GM20431 (cell line): ENCODE measurements around the gene RBBP8NL.

Experiments
- in situ Hi-C: fragments of 300-500 bp; cut with MseI, MboI; formaldehyde crosslinking; loops from one replicate; pipeline ENCODE4 v1.15.0; 2020; ENCODE audit warnings: low sequenced_read_pairs; ENCODE audit not compliant: unreplicated experiment

The RBBP8NL gene

GRCh38 chr20:62410746-62411478 lies 16.4 kb downstream of the RBBP8NL start:
- in situ Hi-C loops = no loop called here

- in situ Hi-C loops = no loop called here
Measured at GRCh38 chr20:62409931-62410745, 17.2 kb downstream of the RBBP8NL start.

- in situ Hi-C loops = no loop called here
Measured at GRCh38 chr20:62409086-62409853, 18.1 kb downstream of the RBBP8NL start.

DNA sequence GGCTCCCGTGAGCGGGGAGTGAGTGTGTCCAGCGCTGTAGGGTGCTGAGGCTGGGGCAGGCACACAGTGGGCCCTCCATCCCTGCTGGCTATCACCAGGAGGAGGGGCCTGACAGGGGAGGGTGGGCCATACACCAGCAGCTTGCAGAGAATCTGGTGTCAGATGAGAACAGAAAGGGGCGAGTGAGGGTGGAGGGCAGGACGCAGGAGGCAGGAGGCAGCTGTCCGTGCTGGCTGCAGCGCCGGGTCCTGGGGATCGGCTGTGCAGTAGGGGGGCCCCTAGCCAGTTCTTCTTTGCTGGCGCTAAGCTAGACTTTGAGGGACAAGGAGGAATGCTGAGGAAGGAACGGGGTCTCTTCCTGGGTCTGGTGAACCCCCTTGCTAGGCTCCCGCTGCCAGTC lies 18.7 kb downstream of the RBBP8NL start:
- in situ Hi-C loops = no loop called here

DNA sequence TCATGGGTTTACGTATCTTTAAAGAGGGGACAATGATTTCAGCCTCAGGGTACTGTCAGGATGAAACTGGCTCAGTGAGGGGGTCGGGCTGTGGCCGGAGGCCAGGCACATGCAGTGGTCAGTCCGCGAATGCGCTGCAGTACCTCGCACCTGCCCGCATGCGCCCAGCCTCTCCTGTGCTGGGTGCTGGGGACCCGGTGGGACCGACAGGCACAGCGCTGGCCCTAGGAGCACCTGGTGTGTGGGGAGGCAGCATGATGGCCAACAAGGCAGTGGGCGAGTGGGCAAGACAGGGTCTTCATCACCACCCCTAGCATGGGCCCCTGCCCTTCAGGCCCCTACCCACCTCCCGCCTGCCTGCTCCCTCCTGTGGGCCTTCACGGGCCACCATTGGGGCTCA lies 19.3 kb downstream of the RBBP8NL start:
- in situ Hi-C loops = no loop called here

- in situ Hi-C loops = no loop called here
Measured at GRCh38 chr20:62407221-62407992, 19.9 kb downstream of the RBBP8NL start, which contains the start of gene CABLES2. Gene CABLES2, minus strand, starts transcription at chr20:62407285. Its CDS starts 9 bp downstream, at chr20:62407276.

- in situ Hi-C loops = no loop called here
Measured at GRCh38 chr20:62406635-62407176, 20.6 kb downstream of the RBBP8NL start.

DNA sequence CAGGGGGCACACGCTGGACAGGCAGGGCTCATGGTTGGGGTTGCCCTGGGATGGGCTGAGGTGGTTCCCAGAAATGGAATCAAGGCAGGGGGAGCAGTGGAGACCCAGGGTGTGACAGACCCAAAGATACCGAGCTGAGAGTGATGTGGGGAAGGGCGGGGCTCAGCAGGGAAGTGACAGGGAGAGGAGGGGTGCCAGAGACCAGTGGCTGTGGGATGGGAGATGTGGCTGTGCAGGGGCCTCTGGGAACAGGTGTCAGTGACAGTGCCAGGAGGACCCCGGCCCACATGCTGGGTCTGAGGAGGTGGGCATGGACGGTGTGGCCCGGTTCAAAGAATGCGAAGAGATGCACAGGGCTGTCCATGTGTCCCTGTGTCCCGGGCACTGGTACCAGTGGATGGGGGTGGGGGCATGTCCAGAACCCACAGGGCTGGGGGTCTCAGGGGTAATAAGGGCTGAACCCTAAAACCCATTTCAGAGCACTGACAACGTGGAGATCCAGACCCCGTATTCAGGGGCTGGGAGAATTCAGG lies 21.3 kb downstream of the RBBP8NL start:
- in situ Hi-C loops = no loop called here

DNA sequence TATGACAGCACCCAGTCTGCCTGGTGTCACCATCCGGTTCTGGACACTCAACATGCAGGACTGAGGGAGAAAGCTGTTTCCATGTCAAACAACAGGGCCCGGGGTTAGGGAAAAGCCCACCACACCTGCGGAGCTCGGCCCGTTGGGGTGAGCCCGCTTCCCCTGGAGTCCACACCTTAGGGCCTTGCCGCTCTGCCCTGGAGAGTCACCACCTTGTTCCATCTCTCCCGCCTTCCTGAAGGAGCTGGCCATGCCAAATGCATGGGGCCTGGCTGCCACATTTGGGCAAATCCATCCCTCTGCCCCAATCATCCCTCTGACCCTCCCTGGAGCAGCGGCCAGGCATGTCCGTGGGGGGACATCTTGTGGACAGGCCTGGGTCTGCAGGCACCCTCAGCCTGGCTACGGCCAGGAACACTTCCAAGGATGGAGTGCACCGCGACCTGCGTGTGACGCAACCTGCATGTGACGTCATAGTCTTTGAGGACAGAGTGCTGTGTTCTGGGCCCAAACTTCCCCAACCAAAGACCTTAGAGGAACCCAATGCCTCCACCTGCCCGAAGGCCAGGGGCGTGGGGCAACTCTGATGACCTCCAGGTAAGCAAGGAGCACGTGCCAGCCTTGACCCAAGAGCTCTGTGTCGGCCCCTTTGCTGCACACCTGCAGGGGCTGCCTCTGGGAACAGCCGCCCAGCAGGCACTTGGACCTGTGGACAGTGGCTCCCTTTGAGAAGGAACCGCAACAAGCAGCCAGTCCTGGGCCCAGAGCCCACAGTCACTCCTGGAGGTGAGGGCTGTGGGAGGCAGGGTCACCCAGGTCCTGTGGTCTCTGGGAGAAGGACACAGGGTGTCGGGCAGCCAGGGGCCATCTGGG lies 22.0 kb downstream of the RBBP8NL start:
- in situ Hi-C loops = no loop called here

GRCh38 chr20:62404761-62405107 lies 22.6 kb downstream of the RBBP8NL start:
- in situ Hi-C loops = no loop called here

DNA sequence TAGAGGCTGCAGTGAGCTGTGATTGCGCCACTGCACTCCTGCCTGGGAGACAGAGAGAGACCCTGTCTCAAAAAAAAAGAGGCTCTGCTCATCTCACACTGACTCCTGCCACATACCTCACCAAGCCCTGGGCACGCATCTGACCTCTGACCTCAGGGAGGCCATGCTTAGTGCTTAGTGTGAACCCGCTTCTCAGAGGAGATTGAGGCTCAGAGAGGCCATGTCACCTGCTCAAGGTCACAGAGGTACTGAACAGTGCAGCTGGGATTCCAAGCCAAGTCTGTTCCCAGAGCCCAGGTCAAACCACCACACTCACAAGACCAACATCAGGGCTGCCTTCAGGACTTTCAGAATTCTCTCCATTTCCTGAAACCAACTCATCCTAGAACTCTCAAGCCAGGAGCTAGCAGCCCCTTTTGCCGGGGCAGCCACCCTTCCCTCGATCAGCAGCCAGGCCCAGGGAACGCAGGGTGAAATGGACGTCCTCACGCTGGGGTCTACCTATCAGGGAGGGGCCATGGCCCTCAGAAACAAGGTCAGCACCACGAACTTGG lies 23.1 kb downstream of the RBBP8NL start:
- in situ Hi-C loops = no loop called here

DNA sequence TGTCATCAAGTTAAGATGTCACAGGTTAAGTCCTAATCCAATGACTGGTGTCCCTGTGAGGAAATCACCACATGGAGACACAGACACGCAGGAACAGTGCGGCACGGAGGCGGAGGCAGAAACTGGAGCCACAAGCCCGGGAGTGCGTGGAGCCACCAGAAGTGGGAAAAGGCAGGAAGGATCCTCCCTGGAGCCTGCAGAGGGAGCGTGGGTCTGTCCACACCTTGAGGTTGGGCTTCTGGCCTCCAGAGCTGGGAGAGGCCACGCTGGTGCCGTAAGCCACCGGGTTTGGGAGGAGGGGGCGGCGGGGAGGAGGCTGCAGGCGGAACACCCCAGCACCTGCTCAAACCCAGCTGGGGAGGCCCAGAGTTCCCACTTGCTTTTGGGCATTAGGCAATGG lies 24.0 kb downstream of the RBBP8NL start:
- in situ Hi-C loops = no loop called here

- in situ Hi-C loops = no loop called here
Measured at GRCh38 chr20:62402456-62403150, 24.7 kb downstream of the RBBP8NL start.

GRCh38 chr20:62401331-62401779 lies 26.0 kb downstream of the RBBP8NL start:
- in situ Hi-C loops = no loop called here

- in situ Hi-C loops = no loop called here
Measured at GRCh38 chr20:62400541-62400940, 26.8 kb downstream of the RBBP8NL start.

GRCh38 chr20:62400021-62400420 lies 27.3 kb downstream of the RBBP8NL start:
- in situ Hi-C loops = no loop called here

DNA sequence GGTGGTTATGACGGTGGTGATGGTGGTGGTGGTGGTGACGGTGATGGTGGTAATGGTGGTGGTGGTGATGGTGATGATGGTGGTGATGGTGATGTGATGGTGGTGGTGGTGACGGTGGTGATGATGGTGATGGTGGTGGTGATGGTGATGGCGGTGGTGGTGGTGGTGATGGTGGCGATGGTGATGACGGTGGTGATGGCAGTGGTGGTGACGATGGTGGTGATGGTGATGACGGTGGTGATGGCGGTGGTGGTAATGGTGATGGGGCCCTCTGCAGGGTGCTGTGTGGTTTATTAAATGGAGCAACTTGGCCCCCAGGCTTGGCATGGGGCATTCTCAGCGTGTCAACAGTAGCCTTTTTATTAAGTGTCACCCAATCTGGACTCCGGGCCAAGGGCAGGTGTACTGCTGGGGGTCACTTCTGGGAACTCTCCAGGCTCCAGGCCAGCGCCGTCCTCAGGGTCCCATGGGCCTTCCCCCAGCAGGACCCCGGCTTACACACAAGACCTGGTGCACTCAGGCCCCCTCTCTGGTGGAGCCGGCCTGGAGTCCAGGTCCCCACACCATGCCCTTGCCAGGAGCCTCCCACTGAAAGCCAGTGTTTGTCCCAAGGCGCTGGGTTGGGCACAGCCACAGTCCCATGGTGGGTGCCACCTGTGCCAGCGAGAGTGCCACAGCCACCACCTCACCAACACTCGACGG lies 29.1 kb downstream of the RBBP8NL start:
- in situ Hi-C loops = no loop called here
